OCI-LY7 (cell line): Measurements from ENCODE around the gene COL16A1. TPM values are rescaled to one million over a fixed set of nuclear protein-coding genes. Genes with fewer than 3 reads are reported as not detected.

ENCODE experiments used
- BruUV-seq: library from RNA; stranded (reverse); fragments of 400-500 nt; replicated peaks from 2 replicates; lab custom pipeline; 2021; lab: Mats Ljungman, UMichigan
- CTCF ChIA-PET: fragments of 300-600 bp; sonication (Branson Sonifier 250); formaldehyde crosslinking; loops from one replicate; lab custom pipeline; 2022; ENCODE audit warnings: antibody characterized with exemption; ENCODE audit not compliant: unreplicated experiment; lab: Charles Lee
- POLR2A ChIA-PET: fragments of 300-600 bp; sonication (Branson Sonifier 250); formaldehyde crosslinking; loops from one replicate; lab custom pipeline; 2022; ENCODE audit warnings: antibody characterized with exemption; lab: Charles Lee
- DNase-seq: peaks from one replicate; pipeline ENCODE4 v3.0.0-alpha.2; 2015; ENCODE audit warnings: low spot score
- H2AFZ ChIP-seq: fragments of 200-600 bp; sonication (generic), shearing (Covaris generic); 2 replicates; pipeline ENCODE4 v1.6.1; 2014; ENCODE audit warnings: mild to moderate bottlenecking, antibody characterized with exemption, low read length, moderate library complexity
- H3K27ac ChIP-seq: fragments of 200-600 bp; sonication (generic); 2 replicates; pipeline ENCODE4 v1.5.1; 2014; ENCODE audit warnings: mixed run types, low read depth, mild to moderate bottlenecking, moderate library complexity, low read length, inconsistent platforms; ENCODE audit not compliant: poor library complexity, severe bottlenecking
- H3K36me3 ChIP-seq: fragments of 200-600 bp; sonication (generic); 2 replicates; pipeline ENCODE4 v1.6.1; 2014; ENCODE audit warnings: mild to moderate bottlenecking, antibody characterized with exemption, low read length, moderate library complexity, mixed read lengths; ENCODE audit not compliant: insufficient read depth
- H3K4me1 ChIP-seq: fragments of 200-600 bp; sonication (generic); 2 replicates; pipeline ENCODE4 v1.5.1; 2014; ENCODE audit warnings: mild to moderate bottlenecking, low read length; ENCODE audit not compliant: insufficient read depth, poor library complexity, severe bottlenecking
- H3K4me2 ChIP-seq: fragments of 200-600 bp; sonication (generic); 2 replicates; pipeline ENCODE4 v1.6.1; 2014; ENCODE audit warnings: mild to moderate bottlenecking, low read length
- H3K4me3 ChIP-seq: fragments of 200-600 bp; sonication (generic); 2 replicates; pipeline ENCODE4 v1.5.1; 2014; ENCODE audit warnings: mild to moderate bottlenecking, low read depth, low read length; ENCODE audit not compliant: poor library complexity, severe bottlenecking
- H3K79me2 ChIP-seq: fragments of 200-600 bp; sonication (generic); 2 replicates; pipeline ENCODE4 v1.6.1; 2016; ENCODE audit warnings: low read depth, mild to moderate bottlenecking, low read length, moderate library complexity, mixed read lengths; ENCODE audit not compliant: insufficient read depth
- H3K9me2 ChIP-seq: fragments of 200-600 bp; sonication (generic); 2 replicates; pipeline ENCODE4 v1.6.1; 2016; ENCODE audit warnings: mild to moderate bottlenecking, low read length, mixed read lengths; ENCODE audit not compliant: insufficient read depth
- H3K9me3 ChIP-seq: fragments of 200-600 bp; sonication (generic); 2 replicates; pipeline ENCODE4 v1.6.1; 2014; ENCODE audit warnings: mild to moderate bottlenecking, mixed run types, low read length, mixed read lengths
- H4K20me1 ChIP-seq: fragments of 200-600 bp; sonication (generic); 2 replicates; pipeline ENCODE4 v1.6.1; 2014; ENCODE audit warnings: mild to moderate bottlenecking, antibody characterized with exemption, low read length, moderate library complexity, mixed read lengths; ENCODE audit not compliant: insufficient read depth
- EZH2phosphoT487 ChIP-seq: fragments of 200-600 bp; sonication (generic); IDR thresholded peaks from 2 replicates; pipeline ENCODE4 v1.6.1; 2018; ENCODE audit warnings: low read depth, borderline replicate concordance, mild to moderate bottlenecking, mixed run types, antibody characterized with exemption, low read length, moderate library complexity, mixed read lengths
- intact Hi-C: fragments of 100-400 bp; cut with micrococcal nuclease; formaldehyde crosslinking; loops from one replicate; pipeline ENCODE4 v1.10.0; 2022; ENCODE audit not compliant: unreplicated experiment
- total RNA-seq, 2 experiments: library from RNA; depleted of rRNA in 1 of 2; stranded (reverse); fragments of >200 nt in 1 of 2; shearing (Covaris generic) in 1 of 2; gene quantifications; 2 replicates each; pipeline ENCODE4 v1.2.3, GENCODE V29; 2014 to 2022
- TF ChIP-seq, protein P1 (sequence below): fragments of 200-600 bp; sonication (generic); conservative IDR thresholded peaks from 2 replicates; pipeline ENCODE4 v1.5.1; 2014; ENCODE audit warnings: mild to moderate bottlenecking, antibody characterized with exemption, low read length, moderate library complexity, mixed read lengths

Gene COL16A1
- total RNA-seq, 2 experiments from 2014 or later, result not detected

GRCh38 chr1:31646259-31646960, 57.4 kb downstream of the COL16A1 start:
- POLR2A ChIA-PET, result interaction anchor here (1.3 kb wide), 1 partner anchor 11 kb away, joined by 3 read pairs; no protein-coding TSS in a partner anchor
- Histone ChIP-seq H3K9me2 (no peaks in the 10 kb centered on the region), H3K27ac (no peak overlapping the region), H3K4me2 (no peak overlapping the region), H4K20me1 (no peaks in the 10 kb centered on the region), H2AFZ (no peak overlapping the region), H3K4me3 (peak overlapping the region; percentile 81), H3K9me3 (no peaks in the 10 kb centered on the region), H3K79me2 (peaks cover 20% of the 10 kb centered on the region; the same call in 1 of the 2 replicates), H3K36me3 (0 out of 2 replicates have a peak, but pooled peaks cover 3% of the 10 kb centered on the region), H3K4me1 (peaks cover 15% of the 10 kb centered on the region)
- BruUV-seq, result no TSS peak
- DNase-seq, result no peak
- no peak for TF ChIP-seq EZH2phosphoT487
- TF ChIP-seq, protein P1, sequence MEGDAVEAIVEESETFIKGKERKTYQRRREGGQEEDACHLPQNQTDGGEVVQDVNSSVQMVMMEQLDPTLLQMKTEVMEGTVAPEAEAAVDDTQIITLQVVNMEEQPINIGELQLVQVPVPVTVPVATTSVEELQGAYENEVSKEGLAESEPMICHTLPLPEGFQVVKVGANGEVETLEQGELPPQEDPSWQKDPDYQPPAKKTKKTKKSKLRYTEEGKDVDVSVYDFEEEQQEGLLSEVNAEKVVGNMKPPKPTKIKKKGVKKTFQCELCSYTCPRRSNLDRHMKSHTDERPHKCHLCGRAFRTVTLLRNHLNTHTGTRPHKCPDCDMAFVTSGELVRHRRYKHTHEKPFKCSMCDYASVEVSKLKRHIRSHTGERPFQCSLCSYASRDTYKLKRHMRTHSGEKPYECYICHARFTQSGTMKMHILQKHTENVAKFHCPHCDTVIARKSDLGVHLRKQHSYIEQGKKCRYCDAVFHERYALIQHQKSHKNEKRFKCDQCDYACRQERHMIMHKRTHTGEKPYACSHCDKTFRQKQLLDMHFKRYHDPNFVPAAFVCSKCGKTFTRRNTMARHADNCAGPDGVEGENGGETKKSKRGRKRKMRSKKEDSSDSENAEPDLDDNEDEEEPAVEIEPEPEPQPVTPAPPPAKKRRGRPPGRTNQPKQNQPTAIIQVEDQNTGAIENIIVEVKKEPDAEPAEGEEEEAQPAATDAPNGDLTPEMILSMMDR, result no peak
- CTCF ChIA-PET, result no interaction called here
- intact Hi-C loops, result no loop called here

- Histone ChIP-seq H3K4me1 (peaks cover 15% of the 10 kb centered on the region), H2AFZ (peak overlapping the region; percentile 81), H3K4me3 (peak overlapping the region; percentile 81), H3K9me2 (no peaks in the 10 kb centered on the region), H3K27ac (peak overlapping the region; percentile 64), H3K9me3 (no peaks in the 10 kb centered on the region), H4K20me1 (no peaks in the 10 kb centered on the region), H3K79me2 (peaks cover 20% of the 10 kb centered on the region; the same call in 1 of the 2 replicates), H3K4me2 (peak overlapping the region; percentile 93), H3K36me3 (0 out of 2 replicates have a peak, but pooled peaks cover 3% of the 10 kb centered on the region)
- TF ChIP-seq, protein P1, result no peak
- no peak for TF ChIP-seq EZH2phosphoT487
- intact Hi-C loops, result no loop called here
- CTCF ChIA-PET, result interaction anchor here (0.6 to 0.8 kb wide), 3 partner anchors 14 to 308 kb away, joined by 4 to 5 read pairs (median 4); no protein-coding TSS in a partner anchor
- no peak for DNase-seq
- POLR2A ChIA-PET, result interaction anchor here (0.6 to 1.2 kb wide), 4 partner anchors 18 to 1707 kb away, joined by 3 read pairs; no protein-coding TSS in a partner anchor
- BruUV-seq, result TSS peak; percentile 87
Observed at GRCh38 chr1:31645274-31645568, 58.6 kb downstream of the COL16A1 start.
